Measurements from ENCODE around the gene AKAP12.

The AKAP12 gene

GRCh38 chr6:151323791-151324487, 84.2 kb downstream of the AKAP12 start:
- TF ChIP-seq CTCF (IDR thresholded peaks at IDR 0.05): peak; percentile 98
- no peaks in the 10 kb centered on the region for H3K27me3 ChIP-seq (ENCODE audit: control insufficient read depth, insufficient read depth, low read length)
- peak overlapping the region; percentile 56 for H2AFZ ChIP-seq
- H3K9ac ChIP-seq: no peak overlapping the region
- no peaks in the 10 kb centered on the region for H3K79me2 ChIP-seq
- H3K27ac ChIP-seq: no peak overlapping the region
- no peaks in the 10 kb centered on the region for H3K36me3 ChIP-seq (ENCODE audit: control insufficient read depth, insufficient read depth, low read length)
- H3K4me2 ChIP-seq (ENCODE audit: low read length): no peak overlapping the region
- no peak overlapping the region for H3K4me3 ChIP-seq (ENCODE audit: low read depth, low read length)
- no peaks in the 10 kb centered on the region for H3K4me1 ChIP-seq
- H3K9me3 ChIP-seq (ENCODE audit: control insufficient read depth, low read length): no peaks in the 10 kb centered on the region

- H3K4me1 ChIP-seq: no peaks in the 10 kb centered on the region
- no peaks in the 10 kb centered on the region for H3K36me3 ChIP-seq (ENCODE audit: control insufficient read depth, insufficient read depth, low read length)
- TF ChIP-seq CTCF (IDR thresholded peaks at IDR 0.05): peak; percentile 33
Measured at GRCh38 chr6:151324488-151324825, 84.7 kb downstream of the AKAP12 start.

DNA sequence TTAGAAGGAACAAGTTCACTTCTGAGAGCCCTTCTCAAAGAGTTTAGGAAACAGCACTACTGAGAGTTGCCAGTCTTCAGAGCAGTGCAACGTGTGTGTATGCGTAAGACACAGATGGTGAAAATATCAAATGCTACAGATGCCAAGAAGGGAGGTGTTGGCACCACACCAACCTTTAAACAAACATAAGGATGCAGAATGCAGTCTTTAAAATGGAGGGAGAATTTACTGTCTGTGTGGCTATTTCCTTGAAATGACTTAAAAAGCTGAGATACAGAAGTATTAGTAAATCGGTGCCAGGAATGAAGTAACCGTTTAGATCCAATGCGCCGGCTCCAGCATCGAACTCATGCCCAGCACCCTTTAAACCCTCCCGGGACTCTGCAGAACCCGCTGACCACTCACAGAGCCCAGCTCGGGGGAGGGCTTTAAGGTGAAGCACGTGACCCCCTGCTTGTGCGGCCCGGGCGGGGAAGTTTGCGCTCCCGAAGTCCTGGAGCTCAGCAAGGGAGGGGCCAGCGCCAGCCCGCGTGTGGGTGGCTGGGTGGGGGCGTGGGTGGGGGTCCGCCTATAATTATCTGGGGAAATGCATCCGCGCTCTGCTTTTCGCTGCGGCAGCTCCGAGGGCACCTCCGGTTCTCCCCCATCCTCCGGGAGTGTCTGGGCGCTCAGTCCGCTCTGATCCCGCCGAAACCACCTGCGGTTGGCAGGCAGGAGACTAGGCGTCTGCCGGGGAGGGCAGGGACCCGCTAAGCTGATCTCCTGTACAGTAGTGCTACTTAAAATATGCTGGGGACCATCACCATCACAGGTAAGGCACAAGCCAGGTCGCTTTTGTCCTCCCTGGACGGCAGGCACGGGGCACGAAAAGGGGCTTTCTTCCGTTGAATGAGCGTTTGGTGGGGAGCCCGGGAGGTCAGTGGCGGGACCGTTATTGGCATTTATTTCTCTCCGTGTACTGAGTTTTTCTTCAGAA, 85.6 kb downstream of the AKAP12 start:
- no peaks in the 10 kb centered on the region for H3K79me2 ChIP-seq
- no peaks in the 10 kb centered on the region for H3K36me3 ChIP-seq (ENCODE audit: control insufficient read depth, insufficient read depth, low read length)
- H3K4me2 ChIP-seq (ENCODE audit: low read length): peak overlapping the region; percentile 64
- no peak overlapping the region for H3K9ac ChIP-seq
- no peaks in the 10 kb centered on the region for H3K9me3 ChIP-seq (ENCODE audit: control insufficient read depth, low read length)
- H3K27me3 ChIP-seq (ENCODE audit: control insufficient read depth, insufficient read depth, low read length): no peaks in the 10 kb centered on the region
- peak overlapping the region; percentile 68 for H2AFZ ChIP-seq
- no peak for TF ChIP-seq CTCF (IDR thresholded peaks at IDR 0.05)
- peak overlapping the region; percentile 35 for H3K4me3 ChIP-seq (ENCODE audit: low read depth, low read length)
- H3K27ac ChIP-seq: no peak overlapping the region
- no peaks in the 10 kb centered on the region for H3K4me1 ChIP-seq

More at GRCh38 chr6:151324488-151324825, 84.7 kb downstream of the AKAP12 start:
- no peak overlapping the region for H3K4me2 ChIP-seq (ENCODE audit: low read length)
- peak overlapping the region; percentile 56 for H2AFZ ChIP-seq
- H3K27ac ChIP-seq: no peak overlapping the region
- H3K27me3 ChIP-seq (ENCODE audit: control insufficient read depth, insufficient read depth, low read length): no peaks in the 10 kb centered on the region
- H3K79me2 ChIP-seq: no peaks in the 10 kb centered on the region
- H3K9me3 ChIP-seq (ENCODE audit: control insufficient read depth, low read length): no peaks in the 10 kb centered on the region
- no peak overlapping the region for H3K9ac ChIP-seq
- no peak overlapping the region for H3K4me3 ChIP-seq (ENCODE audit: low read depth, low read length)

DNA sequence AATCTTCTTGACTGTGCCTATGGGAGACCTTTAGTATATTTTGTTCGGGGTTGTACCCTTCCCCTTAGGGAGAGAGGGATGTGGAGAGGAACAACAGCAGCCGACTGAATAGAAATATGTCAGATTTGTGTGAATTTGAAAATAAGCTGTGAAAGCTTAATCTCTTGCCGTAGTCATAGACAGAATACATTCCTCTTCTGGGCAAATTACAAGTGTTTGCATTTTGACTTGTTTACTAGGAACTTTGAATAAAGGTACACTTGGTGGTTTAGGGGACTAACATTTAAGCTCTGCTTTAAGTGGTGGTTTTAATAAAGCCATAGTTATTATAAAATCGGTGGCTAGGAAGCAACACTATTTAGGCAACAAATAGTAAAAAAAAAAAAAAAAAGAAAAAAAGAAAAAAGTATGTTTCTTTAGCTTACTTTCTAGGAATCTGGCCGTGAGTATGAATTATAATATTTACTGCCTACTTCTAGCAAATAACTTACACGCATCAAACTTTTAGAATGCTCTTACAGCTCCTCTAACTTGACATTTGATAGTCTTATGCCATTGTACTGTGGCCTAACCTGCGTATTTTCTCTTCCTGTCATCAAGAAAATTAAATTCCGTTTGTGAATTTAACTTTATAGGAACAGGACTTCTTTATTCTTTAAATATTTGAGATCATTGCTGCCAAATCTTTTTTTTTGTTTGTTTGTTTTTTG, 86.5 kb downstream of the AKAP12 start:
- no peak for TF ChIP-seq CTCF (IDR thresholded peaks at IDR 0.05)
- no peaks in the 10 kb centered on the region for H3K9me3 ChIP-seq (ENCODE audit: control insufficient read depth, low read length)
- no peaks in the 10 kb centered on the region for H3K4me1 ChIP-seq
- peak overlapping the region; percentile 35 for H3K4me3 ChIP-seq (ENCODE audit: low read depth, low read length)
- H3K9ac ChIP-seq: no peak overlapping the region
- H3K36me3 ChIP-seq (ENCODE audit: control insufficient read depth, insufficient read depth, low read length): no peaks in the 10 kb centered on the region
- H3K27ac ChIP-seq: no peak overlapping the region
- no peaks in the 10 kb centered on the region for H3K27me3 ChIP-seq (ENCODE audit: control insufficient read depth, insufficient read depth, low read length)
- H3K79me2 ChIP-seq: no peaks in the 10 kb centered on the region
- H2AFZ ChIP-seq: peak overlapping the region; percentile 68
- H3K4me2 ChIP-seq (ENCODE audit: low read length): peak overlapping the region; percentile 64

All from parathyroid adenoma (tissue), 2 donors.